Neuronal stem cell (in vitro differentiated cells): ENCODE measurements around the gene CASTOR1.

ENCODE experiments used
- DNase-seq: peaks from one replicate; pipeline ENCODE4 v3.0.0-alpha.2; 2013; ENCODE audit warnings: low spot score
- H2AFZ ChIP-seq: one replicate; pipeline ENCODE4 v1.6.1; 2013; ENCODE audit warnings: mild to moderate bottlenecking, low read length, inconsistent platforms
- H2AK5ac ChIP-seq: 2 replicates; pipeline ENCODE4 v1.6.1; 2013; ENCODE audit warnings: low read depth, mild to moderate bottlenecking, inconsistent platforms, low read length, moderate library complexity, mixed read lengths
- H2BK120ac ChIP-seq: 2 replicates; pipeline ENCODE4 v1.6.1; 2013; ENCODE audit warnings: low read depth, mild to moderate bottlenecking, inconsistent platforms, low read length, moderate library complexity, mixed read lengths
- H2BK12ac ChIP-seq: one replicate; pipeline ENCODE4 v1.6.1; 2013; ENCODE audit warnings: low read length, inconsistent platforms
- H2BK15ac ChIP-seq: 2 replicates; pipeline ENCODE4 v1.6.1; 2013; ENCODE audit warnings: mild to moderate bottlenecking, low read length, inconsistent platforms, mixed read lengths
- H2BK5ac ChIP-seq: one replicate; pipeline ENCODE4 v1.6.1; 2013; ENCODE audit warnings: inconsistent platforms, mild to moderate bottlenecking, low read length, moderate library complexity
- H3K14ac ChIP-seq: one replicate; pipeline ENCODE4 v1.6.1; 2013; ENCODE audit warnings: low read length, inconsistent platforms
- H3K18ac ChIP-seq: 2 replicates; pipeline ENCODE4 v1.6.1; 2013; ENCODE audit warnings: low read length, inconsistent platforms
- H3K23ac ChIP-seq: 2 replicates; pipeline ENCODE4 v1.6.1; 2013; ENCODE audit warnings: low read depth, mild to moderate bottlenecking, mixed read lengths, low read length, inconsistent platforms; ENCODE audit not compliant: poor library complexity
- H3K27ac ChIP-seq: replicated peaks from 3 replicates; pipeline ENCODE4 v1.5.1; 2013; ENCODE audit warnings: low read length, inconsistent platforms
- H3K27me3 ChIP-seq, 3 experiments: 2 replicates each; pipeline ENCODE4 v1.6.1; 2013; ENCODE audit warnings: low read length in 3 of 3, mild to moderate bottlenecking in 2 of 3, inconsistent platforms in 1 of 3, low read depth in 1 of 3, mixed read lengths in 1 of 3, moderate library complexity in 1 of 3; ENCODE audit not compliant: control insufficient read depth in 3 of 3, insufficient read depth in 3 of 3
- H3K36me3 ChIP-seq, 2 donors: replicated peaks in 1 of 2; 2 replicates each; pipeline ENCODE4 v1.6.1; 2013; ENCODE audit warnings: low read length in 2 of 2; ENCODE audit not compliant: control insufficient read depth in 2 of 2, insufficient read depth in 2 of 2
- H3K4ac ChIP-seq: 2 replicates; pipeline ENCODE4 v1.6.1; 2013; ENCODE audit warnings: inconsistent platforms, mild to moderate bottlenecking, low read length, moderate library complexity
- H3K4me1 ChIP-seq, 2 donors: 1 replicate in 1 of 2; 2 replicates in 1 of 2; pipeline ENCODE4 v1.6.1; 2013; ENCODE audit warnings: low read length in 2 of 2, low read depth in 1 of 2; ENCODE audit not compliant: control insufficient read depth in 2 of 2, insufficient read depth in 1 of 2
- H3K4me2 ChIP-seq: one replicate; pipeline ENCODE4 v1.6.1; 2013; ENCODE audit warnings: mild to moderate bottlenecking, low read length, inconsistent platforms; ENCODE audit not compliant: insufficient read depth, poor library complexity, severe bottlenecking
- H3K4me3 ChIP-seq, 2 donors: 2 replicates each; pipeline ENCODE4 v1.5.1; 2013; ENCODE audit warnings: low read length in 2 of 2, mild to moderate bottlenecking in 2 of 2, inconsistent platforms in 1 of 2, moderate library complexity in 1 of 2
- H3K79me1 ChIP-seq: one replicate; pipeline ENCODE4 v1.6.1; 2013; ENCODE audit warnings: low read depth, mild to moderate bottlenecking, inconsistent platforms, low read length, moderate library complexity
- H3K9ac ChIP-seq: one replicate; pipeline ENCODE4 v1.6.1; 2013; ENCODE audit warnings: mild to moderate bottlenecking, low read depth, low read length, inconsistent platforms; ENCODE audit not compliant: poor library complexity
- H3K9me3 ChIP-seq, 2 donors: replicated peaks in 1 of 2; 2 replicates each; pipeline versions ENCODE3 to v1.6.1; 2013; ENCODE audit warnings: low read length in 2 of 2, mild to moderate bottlenecking in 2 of 2, inconsistent platforms in 1 of 2, low read depth in 1 of 2, mixed read lengths in 1 of 2, moderate library complexity in 1 of 2; ENCODE audit not compliant: control insufficient read depth in 2 of 2, insufficient read depth in 1 of 2
- H4K8ac ChIP-seq: one replicate; pipeline ENCODE4 v1.6.1; 2013; ENCODE audit warnings: low read depth, mild to moderate bottlenecking, inconsistent platforms, low read length, moderate library complexity
- H4K91ac ChIP-seq: one replicate; pipeline ENCODE4 v1.6.1; 2013; ENCODE audit warnings: low read length, low read depth, mild to moderate bottlenecking, inconsistent platforms; ENCODE audit not compliant: poor library complexity
- WGBS, 2 donors: extraction: QIAGEN DNeasy Blood & Tissue Kit; methylation state at CpG; one replicate each; pipeline ENCODE4 v1.1.7; 2013; ENCODE audit warnings: missing lambda C conversion rate in 2 of 2, mixed read lengths in 1 of 2; ENCODE audit not compliant: insufficient read length in 2 of 2, insufficient replicate concordance in 1 of 2; ENCODE audit errors: extremely low coverage in 2 of 2; 5-methylcytosine and 5-hydroxymethylcytosine counted together

CASTOR1 gene

DNA sequence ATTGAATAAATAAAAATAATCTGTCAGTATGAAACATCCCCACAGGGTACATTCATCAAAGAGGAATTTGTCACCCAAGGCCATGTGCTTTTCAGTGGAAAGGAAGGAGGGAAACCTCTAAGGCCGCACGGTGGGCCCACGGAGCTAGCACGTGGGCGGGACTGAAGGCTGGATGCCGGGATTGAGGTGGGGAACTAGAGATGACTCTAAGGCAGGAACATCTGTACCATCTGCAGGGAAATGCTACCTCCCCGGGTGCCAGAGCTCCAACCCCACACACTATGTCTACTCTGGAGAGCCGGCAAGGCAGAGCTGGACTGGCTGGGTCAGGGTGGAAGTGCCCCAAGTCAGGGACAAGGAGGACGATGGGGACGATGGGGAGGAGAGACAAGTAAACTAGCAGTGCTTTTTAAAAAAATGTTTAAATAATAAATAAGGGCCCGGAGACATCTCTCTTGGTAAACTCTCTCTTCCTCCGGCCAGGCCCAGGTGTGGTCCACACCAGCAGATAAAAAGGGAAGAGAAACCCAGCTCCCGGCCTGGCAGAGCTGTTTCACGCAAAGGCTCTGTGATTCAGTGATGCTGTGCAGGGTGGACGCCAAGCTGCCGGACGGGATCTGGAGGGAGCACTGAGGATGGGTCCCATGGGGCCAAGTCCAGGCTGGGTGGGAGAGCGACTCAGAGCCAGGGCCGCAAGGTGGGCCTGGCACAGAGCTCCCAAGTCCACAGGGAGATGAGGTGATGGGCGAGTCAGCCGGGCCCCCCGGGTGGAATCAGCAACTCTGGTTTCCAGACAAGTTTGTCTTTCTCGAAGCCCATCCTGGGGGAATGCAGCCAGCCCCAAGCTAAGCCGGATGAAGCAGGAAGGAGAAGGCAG is 48.5 kb downstream of the CASTOR1 start:
- H3K23ac ChIP-seq: peak overlapping the region; percentile 87
- H4K8ac ChIP-seq: no peak overlapping the region
- H2AK5ac ChIP-seq: peak overlapping the region; percentile 77
- H2BK120ac ChIP-seq: peak overlapping the region; percentile 25
- H3K79me1 ChIP-seq: peaks cover 2% of the 10 kb centered on the region
- no peaks in the 10 kb centered on the region for H3K27me3 ChIP-seq
- peak overlapping the region; percentile 93 for H4K91ac ChIP-seq
- H3K4ac ChIP-seq: no peak overlapping the region
- peak overlapping the region; percentile 83 for H3K14ac ChIP-seq
- H3K4me2 ChIP-seq: no peak overlapping the region
- peak overlapping the region; percentile 33 for H3K9ac ChIP-seq
- peak overlapping the region; percentile 57 for H2BK5ac ChIP-seq
- H2BK15ac ChIP-seq: peak overlapping the region; percentile 39
- H2BK12ac ChIP-seq: no peak overlapping the region
- peaks cover 2 to 5% of the 10 kb centered on the region in 2 donors for H3K9me3 ChIP-seq
- H3K36me3 ChIP-seq: peaks cover 3 to 13% of the 10 kb centered on the region in 2 donors
- H3K4me1 ChIP-seq: peaks cover 15 to 16% of the 10 kb centered on the region in 2 donors
- no peak overlapping the region for H2AFZ ChIP-seq
- DNase-seq: no peak
- H3K27ac ChIP-seq: no peak overlapping the region
- no CpG with 5 or more reads among the region's 24 CpGs for WGBS, 2 donors
- peak overlapping the region; percentile 11 for H3K18ac ChIP-seq
- no peak overlapping the region for H3K4me3 ChIP-seq

- Histone ChIP-seq H2BK12ac (no peak overlapping the region), H3K36me3 (peaks cover 3 to 13% of the 10 kb centered on the region in 2 donors), H2BK120ac (no peak overlapping the region), H4K8ac (no peak overlapping the region), H3K4ac (no peak overlapping the region), H3K9me3 (peaks cover 2 to 5% of the 10 kb centered on the region in 2 donors), H2AK5ac (peak overlapping the region; percentile 47), H3K14ac (no peak overlapping the region), H3K4me1 (peaks cover 18% of the 10 kb centered on the region in 2 donors), H4K91ac (no peak overlapping the region), H2BK5ac (no peak overlapping the region), H3K4me2 (no peak overlapping the region), H3K23ac (no peak overlapping the region), H3K27me3 (no peaks in the 10 kb centered on the region), H3K79me1 (peaks cover 2% of the 10 kb centered on the region), H2BK15ac (no peak overlapping the region), H3K9ac (no peak overlapping the region), H3K18ac (no peak overlapping the region), H3K4me3 (no peak overlapping the region), H2AFZ (no peak overlapping the region), H3K27ac (no peak overlapping the region)
- WGBS, 2 donors: no CpG with 5 or more reads among the region's 17 CpGs
- DNase-seq: no peak
These were observed 49.6 kb downstream of the CASTOR1 start for GRCh38 chr22:30239488-30240405.

DNA sequence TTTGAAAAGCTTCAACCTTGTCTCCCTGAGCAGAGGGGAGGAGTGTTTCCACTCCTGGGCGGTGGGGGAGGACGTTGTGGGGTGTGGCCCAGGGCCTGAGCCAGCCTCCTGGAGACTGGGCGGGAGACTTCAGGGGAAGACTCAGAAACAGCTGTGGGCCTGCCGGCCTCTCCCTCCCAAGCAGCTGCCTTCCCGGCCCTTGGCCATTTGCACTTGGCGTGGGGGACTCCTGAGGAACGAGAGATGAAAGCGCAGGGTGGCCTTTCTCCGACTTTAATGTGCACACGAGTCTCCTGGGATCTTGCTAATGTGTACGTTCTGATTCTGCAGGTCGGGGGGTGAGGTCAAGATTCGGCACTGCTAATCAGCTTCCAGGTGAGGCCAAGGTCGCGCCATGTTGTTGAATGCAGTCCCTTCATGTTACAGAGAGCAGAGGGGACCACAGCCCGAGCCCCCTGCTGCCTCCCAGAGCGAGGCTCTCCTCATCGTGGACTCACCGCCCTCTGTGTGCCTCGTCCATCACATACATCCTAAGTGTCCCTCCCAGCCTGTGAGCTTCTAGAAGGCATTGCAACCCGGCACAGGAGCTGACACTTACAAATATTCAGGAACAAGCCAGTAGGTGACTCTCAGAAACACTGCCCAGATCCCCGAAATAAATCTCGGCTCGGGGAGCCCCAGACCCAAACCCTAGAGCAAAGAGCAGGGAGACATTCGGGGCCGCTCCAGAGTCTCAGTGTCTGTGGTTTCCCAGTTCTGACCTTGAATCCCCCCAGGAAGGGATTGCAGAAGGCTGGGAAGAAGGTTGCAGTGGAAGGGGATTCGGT is 50.4 kb downstream of the CASTOR1 start:
- no peak overlapping the region for H3K27ac ChIP-seq
- WGBS, 2 donors: no CpG with 5 or more reads among the region's 27 CpGs

More for the DNA sequence above, 50.4 kb downstream of the CASTOR1 start:
- no peak for DNase-seq
- Histone ChIP-seq H3K18ac (no peak overlapping the region), H3K4me1 (peaks cover 18 to 19% of the 10 kb centered on the region in 2 donors), H3K23ac (no peak overlapping the region), H3K4ac (no peak overlapping the region), H2BK5ac (no peak overlapping the region), H3K36me3 (peaks cover 3 to 8% of the 10 kb centered on the region in 2 donors), H4K8ac (no peak overlapping the region), H3K4me2 (no peak overlapping the region), H3K9me3 (peaks cover 2 to 5% of the 10 kb centered on the region in 2 donors), H3K27me3 (no peaks in the 10 kb centered on the region), H2AK5ac (peak overlapping the region; percentile 47), H3K79me1 (peaks cover 2% of the 10 kb centered on the region), H2BK15ac (no peak overlapping the region), H2BK12ac (no peak overlapping the region), H3K14ac (no peak overlapping the region), H3K4me3 (no peak overlapping the region), H2AFZ (peak overlapping the region; percentile 57), H2BK120ac (no peak overlapping the region), H3K9ac (no peak overlapping the region), H4K91ac (no peak overlapping the region)
